Activated CD8-positive, alpha-beta T cell treated with anti-CD3 and anti-CD28 coated beads for 36 hours (primary cell): ENCODE results near the gene TTPAL. TPM values are rescaled to one million over a fixed set of nuclear protein-coding genes. Genes with fewer than 3 reads are reported as not detected.

Source experiments
- ATAC-seq: fragments of 200-7000 bp; cut with Tn5 transposase; one replicate; pipeline ENCODE4 v1.10.0; 2021; ENCODE audit warnings: mild to moderate bottlenecking, moderate library complexity
- CTCF ChIA-PET: fragments of 350-600 bp; sonication (Branson Sonifier 250); formaldehyde crosslinking; loops from one replicate; lab custom pipeline; 2021; ENCODE audit warnings: antibody characterized with exemption; lab: Charles Lee
- POLR2A ChIA-PET: fragments of 350-600 bp; sonication (Branson Sonifier 250); formaldehyde crosslinking; loops from one replicate; lab custom pipeline; 2021; ENCODE audit warnings: antibody characterized with exemption; lab: Charles Lee
- DNase-seq: peaks from one replicate; pipeline ENCODE4 v3.0.0-alpha.2; 2020
- H3K27ac Mint-ChIP-seq: one replicate; pipeline ENCODE4 v1.8.0; 2021; ENCODE audit warnings: mild to moderate bottlenecking, mixed read lengths
- H3K27me3 Mint-ChIP-seq: one replicate; pipeline ENCODE4 v1.8.0; 2021; ENCODE audit warnings: mixed read lengths
- H3K36me3 Mint-ChIP-seq: one replicate; pipeline ENCODE4 v1.8.0; 2021; ENCODE audit warnings: low read depth, mixed read lengths
- H3K4me1 Mint-ChIP-seq: one replicate; pipeline ENCODE4 v1.8.0; 2021; ENCODE audit warnings: low read depth, mixed read lengths
- H3K4me3 Mint-ChIP-seq: one replicate; pipeline ENCODE4 v1.8.0; 2021; ENCODE audit warnings: mild to moderate bottlenecking, moderate library complexity, mixed read lengths
- H3K9me3 Mint-ChIP-seq: one replicate; pipeline ENCODE4 v1.8.0; 2021; ENCODE audit warnings: mixed read lengths
- CTCF ChIP-seq: fragments of 200-600 bp; IDR thresholded peaks from one replicate; pipeline ENCODE4 v1.8.0; 2022; ENCODE audit warnings: antibody characterized with exemption, mild to moderate bottlenecking
- intact Hi-C: fragments of 100-400 bp; cut with micrococcal nuclease; formaldehyde crosslinking; loops from one replicate; pipeline ENCODE4 v1.10.0; 2022
- total RNA-seq, 2 experiments: library from RNA; stranded (reverse); gene quantifications; one replicate each; pipeline ENCODE4 v1.2.3, GENCODE V29; 2021

Gene TTPAL
- total RNA-seq, 2 experiments from 2014 or later: 15.2 to 19.5 TPM

- intact Hi-C loops: no loop called here
- Mint-ChIP-seq H3K27ac (no peak overlapping the region), H3K4me1 (no peaks in the 10 kb centered on the region), H3K9me3 (no peaks in the 10 kb centered on the region), H3K36me3 (no peaks in the 10 kb centered on the region), H3K4me3 (no peak overlapping the region), H3K27me3 (no peaks in the 10 kb centered on the region)
- ChIA-PET POLR2A (no interaction called here), CTCF (interaction anchor here (1.4 kb wide), 1 partner anchor 67 kb away, joined by 3 read pairs; no protein-coding TSS in a partner anchor)
- TF ChIP-seq CTCF: no peak
- no peak for DNase-seq
- no peak for ATAC-seq
These were observed 67.7 kb downstream of the TTPAL start for GRCh38 chr20:44543358-44543757.

Other genes with a start within 250 kb of the TTPAL start
- gene GDAP1L1, start 228.6 kb upstream of the TTPAL start, total RNA-seq: under 1 TPM in 1 of 2 experiments, not detected in 1; 0.18 TPM
- 1 to 10 TPM; 2.0 to 2.1 TPM for gene FITM2, start 164.7 kb upstream of the TTPAL start, total RNA-seq
- not detected for gene R3HDML, start 138.8 kb upstream of the TTPAL start, total RNA-seq
- gene HNF4A, start 120.2 kb upstream of the TTPAL start, total RNA-seq: not detected
- gene SERINC3, start 46.2 kb downstream of the TTPAL start, total RNA-seq: 10 to 100 TPM; 43.1 to 44.6 TPM
- 1 to 10 TPM; 4.8 TPM for gene PKIG, start 106.7 kb downstream of the TTPAL start, total RNA-seq
- 10 to 100 TPM; 32.8 to 36.7 TPM for gene ADA, start 175.8 kb downstream of the TTPAL start, total RNA-seq
- gene CCN5, start 239.5 kb downstream of the TTPAL start, total RNA-seq: not detected